Neural cell (in vitro differentiated cells): Measurements from ENCODE around the gene MAP4K4. TPM values are rescaled to one million over a fixed set of nuclear protein-coding genes. Genes with fewer than 3 reads are reported as not detected.

Experiments
- H2AFZ ChIP-seq: fragments of 200-600, 300-800 bp; sonication (generic), shearing (Covaris generic); 2 replicates; pipeline ENCODE4 v1.6.0; 2014; ENCODE audit warnings: low read depth, mild to moderate bottlenecking, antibody characterized with exemption, low read length, moderate library complexity
- H3F3A ChIP-seq: fragments of 200-600 bp; shearing (Covaris generic); 2 replicates; pipeline ENCODE4 v1.6.1; 2016; ENCODE audit warnings: mild to moderate bottlenecking, moderate library complexity, mixed read lengths, antibody characterized with exemption, low read length; ENCODE audit not compliant: insufficient read depth, poor library complexity, severe bottlenecking
- H3K27ac ChIP-seq: fragments of 200-600, 300-800 bp; sonication (generic), shearing (Covaris generic); 2 replicates; pipeline ENCODE4 v1.5.1; 2014; ENCODE audit warnings: mild to moderate bottlenecking, low read length, moderate library complexity
- H3K27me3 ChIP-seq: fragments of 300-800, 200-600 bp; sonication (generic), shearing (Covaris generic); 2 replicates; pipeline ENCODE4 v1.6.0; 2014; ENCODE audit warnings: mild to moderate bottlenecking, low read depth, low read length, moderate library complexity; ENCODE audit not compliant: insufficient read depth
- H3K36me3 ChIP-seq: fragments of 300-800, 200-600 bp; sonication (generic), shearing (Covaris generic); 2 replicates; pipeline ENCODE4 v1.5.1; 2014; ENCODE audit warnings: mild to moderate bottlenecking, antibody characterized with exemption, low read length, moderate library complexity; ENCODE audit not compliant: insufficient read depth
- H3K4me2 ChIP-seq: fragments of 300-800, 200-600 bp; sonication (generic), shearing (Covaris generic); 2 replicates; pipeline ENCODE4 v1.6.0; 2014; ENCODE audit warnings: mild to moderate bottlenecking, low read length
- H3K4me3 ChIP-seq: fragments of 300-800, 200-600 bp; sonication (generic), shearing (Covaris generic); 2 replicates; pipeline ENCODE4 v1.5.1; 2014; ENCODE audit warnings: mild to moderate bottlenecking, low read length, moderate library complexity
- H3K79me2 ChIP-seq: fragments of 200-600 bp; shearing (Covaris generic); replicated peaks from 2 replicates; pipeline ENCODE4 v1.6.0; 2014; ENCODE audit warnings: mild to moderate bottlenecking, low read length, moderate library complexity; ENCODE audit not compliant: insufficient read depth
- H3K9ac ChIP-seq: fragments of 300-800, 200-600 bp; sonication (generic), shearing (Covaris generic); 2 replicates; pipeline ENCODE4 v1.6.1; 2016; ENCODE audit warnings: mild to moderate bottlenecking, low read length, mixed read lengths
- H3K9me2 ChIP-seq: fragments of 200-600 bp; shearing (Covaris generic); 2 replicates; pipeline ENCODE4 v1.6.1; 2016; ENCODE audit warnings: mild to moderate bottlenecking, low read length, mixed read lengths; ENCODE audit not compliant: insufficient read depth
- H3K9me3 ChIP-seq: fragments of 200-600, 300-800 bp; sonication (generic), shearing (Covaris generic); 2 replicates; pipeline ENCODE4 v1.6.1; 2016; ENCODE audit warnings: mild to moderate bottlenecking, mixed run types, low read length, moderate library complexity, mixed read lengths
- H4K20me1 ChIP-seq: fragments of 200-600 bp; shearing (Covaris generic); 2 replicates; pipeline ENCODE4 v1.6.1; 2016; ENCODE audit warnings: mild to moderate bottlenecking, mixed run types; ENCODE audit not compliant: insufficient read depth
- CTCF ChIP-seq: fragments of 450-650 bp; IDR thresholded peaks from 2 replicates; pipeline ENCODE4 v1.5.1; 2014; ENCODE audit warnings: antibody characterized with exemption, mild to moderate bottlenecking, moderate library complexity; ENCODE audit not compliant: poor library complexity, severe bottlenecking
- EP300 ChIP-seq: fragments of 450-650 bp; conservative IDR thresholded peaks from 2 replicates; pipeline ENCODE4 v1.6.1; 2014; ENCODE audit warnings: antibody characterized with exemption, mild to moderate bottlenecking, moderate library complexity; ENCODE audit not compliant: poor library complexity, severe bottlenecking
- EZH2 ChIP-seq: fragments of 200-600, 300-800 bp; shearing (Covaris generic), sonication (generic); IDR thresholded peaks from 2 replicates; pipeline ENCODE4 v1.6.1; 2014; ENCODE audit warnings: antibody characterized with exemption, low read length, borderline replicate concordance, mild to moderate bottlenecking; ENCODE audit not compliant: insufficient read depth, poor library complexity, severe bottlenecking
- MXI1 ChIP-seq: fragments of 450-650 bp; conservative IDR thresholded peaks from 2 replicates; pipeline ENCODE4 v1.6.1; 2014; ENCODE audit warnings: antibody characterized with exemption, mild to moderate bottlenecking; ENCODE audit not compliant: poor library complexity, severe bottlenecking
- POLR2AphosphoS5 ChIP-seq: IDR thresholded peaks from 2 replicates; pipeline ENCODE4 v1.6.1; 2012
- RAD21 ChIP-seq: fragments of 450-650 bp; conservative IDR thresholded peaks from 2 replicates; pipeline ENCODE4 v1.6.1; 2014; ENCODE audit warnings: antibody characterized with exemption, mild to moderate bottlenecking, moderate library complexity
- REST ChIP-seq: IDR thresholded peaks from 2 replicates; pipeline ENCODE4 v1.6.1; 2012; ENCODE audit warnings: borderline replicate concordance
- SMC3 ChIP-seq: fragments of 450-650 bp; conservative IDR thresholded peaks from 2 replicates; pipeline ENCODE4 v1.6.1; 2014; ENCODE audit warnings: antibody characterized with exemption, mild to moderate bottlenecking, moderate library complexity; ENCODE audit not compliant: poor library complexity
- TAF1 ChIP-seq: IDR thresholded peaks from 2 replicates; pipeline ENCODE4 v1.6.1; 2012; ENCODE audit warnings: low read depth
- polyA plus RNA-seq: library from polyadenylated mRNA; depleted of rRNA; stranded (reverse); fragments of >200 nt; gene quantifications from 2 replicates; pipeline ENCODE4 v1.2.3, GENCODE V29; 2014

Gene MAP4K4
- polyA plus RNA-seq, 1 donor from 2014 or later: 125 TPM

GRCh38 chr2:101776172-101777043 lies 78.9 kb downstream of the MAP4K4 start:
- TF ChIP-seq SMC3 (no peak), REST (no peak), MXI1 (no peak), EZH2 (no peak), CTCF (no peak), EP300 (no peak), RAD21 (no peak), POLR2AphosphoS5 (no peak)
- H2AFZ ChIP-seq: no peak overlapping the region
- H3K4me2 ChIP-seq: no peak overlapping the region
- peaks cover 31% of the 10 kb centered on the region for H4K20me1 ChIP-seq
- no peaks in the 10 kb centered on the region for H3F3A ChIP-seq
- H3K27me3 ChIP-seq: no peaks in the 10 kb centered on the region
- H3K9ac ChIP-seq: no peak overlapping the region
- H3K36me3 ChIP-seq: no peaks in the 10 kb centered on the region
- no peaks in the 10 kb centered on the region for H3K9me2 ChIP-seq
- no peak overlapping the region for H3K4me3 ChIP-seq
- peaks cover 100% of the 10 kb centered on the region for H3K79me2 ChIP-seq
- no peak overlapping the region for H3K27ac ChIP-seq
- no peaks in the 10 kb centered on the region for H3K9me3 ChIP-seq

GRCh38 chr2:101777337-101777736 lies 79.8 kb downstream of the MAP4K4 start:
- Histone ChIP-seq H3K9ac (no peak overlapping the region), H3K9me3 (no peaks in the 10 kb centered on the region), H2AFZ (no peak overlapping the region), H3K79me2 (peaks cover 100% of the 10 kb centered on the region), H3K36me3 (no peaks in the 10 kb centered on the region), H3K9me2 (no peaks in the 10 kb centered on the region), H3K27me3 (no peaks in the 10 kb centered on the region), H3K4me3 (no peak overlapping the region), H3F3A (no peaks in the 10 kb centered on the region), H4K20me1 (peaks cover 39% of the 10 kb centered on the region), H3K4me2 (no peak overlapping the region), H3K27ac (no peak overlapping the region)
- TF ChIP-seq EZH2 (no peak), RAD21 (no peak), MXI1 (no peak), CTCF (no peak), EP300 (no peak), REST (no peak), TAF1 (no peak), SMC3 (no peak), POLR2AphosphoS5 (no peak)
